SU-DHL-6 (cell line): ENCODE data around the gene TEX19.

ENCODE experiments used
- H2AFZ ChIP-seq: fragments of 200-600 bp; sonication (generic); 2 replicates; pipeline ENCODE4 v1.6.1; 2014; ENCODE audit warnings: low read depth, mild to moderate bottlenecking, moderate library complexity, mixed read lengths, antibody characterized with exemption, low read length; ENCODE audit not compliant: severe bottlenecking
- H3F3A ChIP-seq: fragments of 200-600 bp; shearing (Covaris generic); 2 replicates; pipeline ENCODE4 v1.6.0; 2016; ENCODE audit warnings: antibody characterized with exemption, mild to moderate bottlenecking; ENCODE audit not compliant: insufficient read depth
- H3K27ac ChIP-seq: fragments of 200-600 bp; sonication (generic); 2 replicates; pipeline ENCODE4 v1.5.1; 2016; ENCODE audit warnings: low read depth, mild to moderate bottlenecking, low read length, moderate library complexity, mixed read lengths
- H3K27me3 ChIP-seq: fragments of 200-600 bp; sonication (generic), shearing (Covaris generic); 2 replicates; pipeline ENCODE4 v1.6.0; 2014; ENCODE audit warnings: mild to moderate bottlenecking, low read length
- H3K36me3 ChIP-seq: fragments of 200-600 bp; sonication (generic); 2 replicates; pipeline ENCODE4 v1.6.1; 2014; ENCODE audit warnings: mild to moderate bottlenecking, low read length, mixed read lengths
- H3K4me2 ChIP-seq: fragments of 300-600, 200-600 bp; shearing (Covaris generic), sonication (generic); 2 replicates; pipeline ENCODE4 v1.6.0; 2014; ENCODE audit warnings: low read length, low read depth, mild to moderate bottlenecking; ENCODE audit not compliant: poor library complexity, severe bottlenecking
- H3K4me3 ChIP-seq: fragments of 200-600 bp; sonication (generic); 2 replicates; pipeline ENCODE4 v1.5.1; 2014; ENCODE audit warnings: antibody characterized with exemption, low read length, mild to moderate bottlenecking, mixed read lengths; ENCODE audit not compliant: insufficient read depth, poor library complexity, severe bottlenecking
- H3K79me2 ChIP-seq: fragments of 200-600 bp; sonication (generic); 2 replicates; pipeline ENCODE4 v1.6.1; 2014; ENCODE audit warnings: mild to moderate bottlenecking, low read length, moderate library complexity; ENCODE audit not compliant: insufficient read depth
- H3K9ac ChIP-seq: fragments of 200-600 bp; sonication (generic); 2 replicates; pipeline ENCODE4 v1.7.0; 2014; ENCODE audit warnings: mild to moderate bottlenecking, low read length
- H3K9me2 ChIP-seq: fragments of 200-600 bp; sonication (generic); replicated peaks from 2 replicates; pipeline ENCODE4 v1.6.1; 2014; ENCODE audit warnings: low read length; ENCODE audit not compliant: insufficient read depth
- H3K9me3 ChIP-seq: fragments of 200-600 bp; sonication (generic); 2 replicates; pipeline ENCODE4 v1.6.1; 2014; ENCODE audit warnings: low read length, mixed read lengths; ENCODE audit not compliant: insufficient read depth
- H4K20me1 ChIP-seq: fragments of 200-600 bp; sonication (generic); 2 replicates; pipeline ENCODE4 v1.6.1; 2014; ENCODE audit warnings: low read depth, mild to moderate bottlenecking, antibody characterized with exemption, low read length, moderate library complexity, mixed read lengths
- CTCF ChIP-seq: fragments of 200-600 bp; sonication (generic); IDR thresholded peaks from one replicate; pipeline ENCODE4 v1.5.1; 2017; ENCODE audit warnings: antibody characterized with exemption, mild to moderate bottlenecking, low read length, moderate library complexity; ENCODE audit not compliant: insufficient read depth, poor library complexity, severe bottlenecking
- EZH2phosphoT487 ChIP-seq: fragments of 200-600 bp; sonication (generic), shearing (Covaris generic); conservative IDR thresholded peaks from 2 replicates; pipeline ENCODE4 v1.6.1; 2018; ENCODE audit warnings: mild to moderate bottlenecking, antibody characterized with exemption, low read length, moderate library complexity, mixed read lengths

TEX19 gene

DNA sequence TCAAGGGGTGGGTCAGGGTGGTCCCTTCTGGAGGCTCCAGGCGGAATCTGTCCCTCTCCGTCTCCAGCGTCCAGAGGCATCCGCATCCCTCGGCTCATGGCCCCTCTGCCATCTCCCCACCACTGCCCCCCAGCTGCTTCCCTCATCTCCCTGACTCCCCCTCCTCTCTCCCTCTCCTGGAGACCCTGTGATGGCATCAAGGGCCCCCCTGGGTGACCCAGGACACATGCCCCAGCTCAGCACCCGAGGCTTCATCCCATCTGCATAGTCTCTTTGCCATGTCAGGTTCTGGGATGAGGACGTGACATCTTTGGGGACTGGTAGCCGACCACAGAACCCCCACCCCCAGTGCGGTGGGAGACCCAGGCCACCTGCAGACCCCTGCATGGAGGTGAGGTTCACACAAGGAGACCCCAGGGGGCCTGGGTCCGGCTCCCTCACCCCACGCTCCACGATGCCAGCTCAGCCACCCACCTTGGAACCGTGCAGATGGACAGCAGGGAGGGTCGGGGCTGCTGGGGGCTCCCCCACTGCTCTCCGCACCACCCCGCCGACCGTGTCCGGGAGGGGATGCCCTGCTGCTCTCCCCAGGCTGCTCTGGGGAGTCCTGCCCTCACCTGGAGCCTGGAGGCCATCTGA lies 29.2 kb upstream of the TEX19 start:
- H3K9me2 ChIP-seq: no peaks in the 10 kb centered on the region
- no peak overlapping the region for H3K4me3 ChIP-seq
- no peak overlapping the region for H3K9ac ChIP-seq
- no peaks in the 10 kb centered on the region for H3K9me3 ChIP-seq
- H3K27me3 ChIP-seq: no peaks in the 10 kb centered on the region
- H3K27ac ChIP-seq: no peak overlapping the region
- H4K20me1 ChIP-seq: no peaks in the 10 kb centered on the region
- no peak for TF ChIP-seq EZH2phosphoT487
- no peak for TF ChIP-seq CTCF
- H3K36me3 ChIP-seq: no peaks in the 10 kb centered on the region
- H3K79me2 ChIP-seq: no peaks in the 10 kb centered on the region
- H2AFZ ChIP-seq: no peak overlapping the region
- H3K4me2 ChIP-seq: no peak overlapping the region
- H3F3A ChIP-seq: no peaks in the 10 kb centered on the region

- no peaks in the 10 kb centered on the region for H3K27me3 ChIP-seq
- H4K20me1 ChIP-seq: no peaks in the 10 kb centered on the region
- no peaks in the 10 kb centered on the region for H3K36me3 ChIP-seq
- no peaks in the 10 kb centered on the region for H3F3A ChIP-seq
- H3K9me2 ChIP-seq: no peaks in the 10 kb centered on the region
- no peak overlapping the region for H3K9ac ChIP-seq
- no peaks in the 10 kb centered on the region for H3K9me3 ChIP-seq
- H3K4me2 ChIP-seq: no peak overlapping the region
- TF ChIP-seq CTCF (no peak), EZH2phosphoT487 (no peak)
- H2AFZ ChIP-seq: no peak overlapping the region
- H3K27ac ChIP-seq: no peak overlapping the region
- no peak overlapping the region for H3K4me3 ChIP-seq
- no peaks in the 10 kb centered on the region for H3K79me2 ChIP-seq
Observed at GRCh38 chr17:82330322-82331239, 28.5 kb upstream of the TEX19 start.

DNA sequence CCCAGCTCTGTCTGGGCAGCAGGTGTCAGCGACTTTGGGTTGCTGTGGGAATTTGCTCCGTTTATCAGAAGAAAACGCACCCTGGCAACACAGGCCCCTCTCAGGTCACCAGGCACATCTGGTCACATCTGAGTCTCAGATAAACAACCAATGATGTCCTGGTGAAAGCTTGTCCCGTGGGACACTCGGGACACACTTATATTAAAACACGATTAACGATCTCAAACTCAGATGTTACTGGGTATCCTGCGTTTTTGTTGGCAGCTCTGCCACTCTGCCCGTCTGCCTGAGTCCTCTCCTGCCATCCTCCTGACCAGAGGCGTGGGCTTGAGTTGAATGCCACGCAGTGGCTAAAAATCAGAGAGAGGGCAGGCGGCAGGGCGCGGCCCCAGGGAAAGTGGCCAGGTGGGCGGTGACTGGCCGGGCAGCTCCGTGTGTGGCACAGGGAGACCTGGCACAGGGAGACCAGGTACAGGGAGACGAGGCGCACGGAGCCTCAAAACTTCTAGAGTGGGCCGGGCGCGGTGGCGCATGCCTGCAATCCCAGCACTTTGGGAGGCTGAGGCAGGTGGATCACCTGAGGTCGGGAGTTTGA lies 27.6 kb upstream of the TEX19 start:
- H3F3A ChIP-seq: no peaks in the 10 kb centered on the region
- H3K36me3 ChIP-seq: no peaks in the 10 kb centered on the region
- no peaks in the 10 kb centered on the region for H3K27me3 ChIP-seq
- H3K4me3 ChIP-seq: no peak overlapping the region
- H3K9me2 ChIP-seq: no peaks in the 10 kb centered on the region
- no peak overlapping the region for H3K4me2 ChIP-seq
- H4K20me1 ChIP-seq: no peaks in the 10 kb centered on the region
- no peaks in the 10 kb centered on the region for H3K9me3 ChIP-seq
- no peaks in the 10 kb centered on the region for H3K79me2 ChIP-seq
- H3K9ac ChIP-seq: no peak overlapping the region
- TF ChIP-seq EZH2phosphoT487 (no peak), CTCF (no peak)
- H2AFZ ChIP-seq: no peak overlapping the region
- no peak overlapping the region for H3K27ac ChIP-seq
